Endothelial cell (in vitro differentiated cells): Measurements from ENCODE around the gene UBR1. TPM values are rescaled to one million over a fixed set of nuclear protein-coding genes. Genes with fewer than 3 reads are reported as not detected.

ENCODE experiments used
- DNase-seq: peaks from one replicate; pipeline ENCODE4 v3.0.0; 2021; ENCODE audit warnings: low spot score
- H3K27ac Mint-ChIP-seq: one replicate; pipeline ENCODE4 v1.8.0; 2021; ENCODE audit warnings: mixed read lengths, inconsistent platforms; ENCODE audit not compliant: unreplicated experiment
- H3K27me3 Mint-ChIP-seq: one replicate; pipeline ENCODE4 v1.8.0; 2021; ENCODE audit warnings: mild to moderate bottlenecking, moderate library complexity, mixed read lengths, inconsistent platforms; ENCODE audit not compliant: unreplicated experiment
- H3K36me3 Mint-ChIP-seq: one replicate; pipeline ENCODE4 v1.8.0; 2021; ENCODE audit warnings: mild to moderate bottlenecking, low read depth, mixed read lengths, inconsistent platforms; ENCODE audit not compliant: unreplicated experiment
- H3K4me1 Mint-ChIP-seq: one replicate; pipeline ENCODE4 v1.8.0; 2021; ENCODE audit warnings: mild to moderate bottlenecking, mixed read lengths, inconsistent platforms; ENCODE audit not compliant: unreplicated experiment
- H3K4me3 Mint-ChIP-seq: one replicate; pipeline ENCODE4 v1.8.0; 2021; ENCODE audit warnings: mild to moderate bottlenecking, mixed read lengths, inconsistent platforms; ENCODE audit not compliant: unreplicated experiment
- H3K9me3 Mint-ChIP-seq: one replicate; pipeline ENCODE4 v1.8.0; 2021; ENCODE audit warnings: mixed read lengths, inconsistent platforms; ENCODE audit not compliant: unreplicated experiment
- CTCF ChIP-seq: fragments of 200-600 bp; sonication (generic); IDR thresholded peaks from one replicate; pipeline ENCODE4 v1.5.0; 2021; ENCODE audit warnings: antibody characterized with exemption; ENCODE audit not compliant: unreplicated experiment
- total RNA-seq: library from RNA; stranded (reverse); fragmentation: NEBNext Ultra II Directional; extraction: Animal tissue kit (Norgen Biotek cat#: 25700); gene quantifications from one replicate; pipeline ENCODE4 v1.2.1, GENCODE V29; 2021; ENCODE audit not compliant: unreplicated experiment

UBR1 gene
- total RNA-seq, 1 donor from 2014 or later: 20.8 TPM

DNA sequence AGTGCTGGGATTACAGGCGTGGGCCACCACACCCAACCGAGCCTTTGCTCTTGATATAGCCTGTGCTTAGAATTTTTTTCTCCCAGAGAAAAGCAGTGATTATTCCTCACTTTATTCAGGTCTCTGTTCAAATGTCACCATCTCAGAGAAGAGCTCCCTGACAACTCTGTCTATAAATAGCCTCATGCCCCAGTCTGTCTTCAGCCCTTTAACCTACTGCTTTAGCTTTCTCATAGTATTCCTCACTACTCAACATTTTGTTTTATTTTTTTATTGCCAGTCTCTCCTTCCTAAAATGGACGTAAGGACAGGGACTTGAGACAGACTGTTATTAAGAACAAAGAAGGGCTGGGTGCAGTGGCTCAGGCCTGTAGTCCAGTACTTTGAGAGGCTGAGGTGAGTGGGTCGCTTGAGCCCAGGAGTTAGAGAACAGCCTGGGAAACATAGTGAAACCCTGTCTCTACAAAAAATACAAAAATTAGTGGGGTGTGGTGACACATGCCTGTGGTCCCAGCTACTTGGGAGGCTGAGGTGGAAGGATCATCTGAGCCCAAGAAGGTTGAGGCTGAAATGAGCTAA is 106.5 kb downstream of the UBR1 start:
- H3K4me3 Mint-ChIP-seq: no peak overlapping the region
- peaks cover 38% of the 10 kb centered on the region for H3K36me3 Mint-ChIP-seq
- H3K27ac Mint-ChIP-seq: no peak overlapping the region
- no peaks in the 10 kb centered on the region for H3K4me1 Mint-ChIP-seq
- no peak for DNase-seq
- no peak for TF ChIP-seq CTCF
- H3K9me3 Mint-ChIP-seq: no peaks in the 10 kb centered on the region
- peaks cover 1% of the 10 kb centered on the region for H3K27me3 Mint-ChIP-seq

DNA sequence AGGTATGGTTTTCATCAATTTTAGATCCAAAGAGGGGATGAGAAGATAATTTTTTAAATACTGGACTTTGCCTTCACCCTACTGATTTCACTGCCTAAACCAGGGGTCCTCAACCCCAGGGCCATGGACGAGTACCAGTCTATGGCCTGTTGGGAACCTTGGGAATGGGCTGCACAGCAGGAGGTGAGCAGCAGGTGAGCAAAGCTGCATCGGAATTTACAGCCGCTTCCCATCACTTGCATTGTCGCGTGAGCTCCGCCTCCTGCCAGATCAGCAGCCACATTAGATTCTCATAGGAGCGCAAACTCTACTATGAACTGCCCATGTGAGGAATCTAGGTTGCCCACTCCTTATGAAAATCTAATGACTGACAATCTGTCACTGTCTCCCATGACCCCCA is 109.0 kb downstream of the UBR1 start:
- DNase-seq: no peak
- Mint-ChIP-seq H3K27ac (no peak overlapping the region), H3K4me1 (no peaks in the 10 kb centered on the region), H3K4me3 (no peak overlapping the region), H3K36me3 (peaks cover 25% of the 10 kb centered on the region), H3K27me3 (no peaks in the 10 kb centered on the region), H3K9me3 (no peaks in the 10 kb centered on the region)
- TF ChIP-seq CTCF: no peak

- Mint-ChIP-seq H3K9me3 (no peaks in the 10 kb centered on the region), H3K4me1 (no peaks in the 10 kb centered on the region), H3K4me3 (no peak overlapping the region), H3K27ac (no peak overlapping the region), H3K27me3 (no peaks in the 10 kb centered on the region), H3K36me3 (peaks cover 25% of the 10 kb centered on the region)
- DNase-seq: no peak
- no peak for TF ChIP-seq CTCF
These were observed 111.3 kb downstream of the UBR1 start for GRCh38 chr15:42994546-42994945.

DNA sequence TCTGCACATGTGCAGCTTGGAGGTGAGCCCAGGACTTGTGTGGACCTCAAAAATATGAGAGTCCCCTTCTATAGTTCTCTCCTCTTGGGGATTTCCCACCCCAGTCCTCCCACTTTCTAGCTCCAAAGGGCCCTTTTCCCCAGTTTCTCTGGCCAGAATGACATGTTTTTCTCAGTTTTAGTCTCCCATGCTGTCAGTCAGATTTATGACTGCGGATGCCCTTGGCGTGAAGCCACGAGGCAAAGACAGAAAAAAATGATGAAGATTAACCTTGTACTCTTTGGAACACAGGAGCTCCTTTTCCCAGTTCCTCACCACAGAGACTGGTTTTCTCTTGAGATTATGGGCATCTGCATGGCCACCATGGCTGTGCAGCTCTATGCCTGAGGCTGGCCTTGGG is 113.2 kb downstream of the UBR1 start:
- H3K4me3 Mint-ChIP-seq: no peak overlapping the region
- H3K27me3 Mint-ChIP-seq: no peaks in the 10 kb centered on the region
- no peaks in the 10 kb centered on the region for H3K9me3 Mint-ChIP-seq
- DNase-seq: no peak
- H3K36me3 Mint-ChIP-seq: peaks cover 20% of the 10 kb centered on the region
- no peaks in the 10 kb centered on the region for H3K4me1 Mint-ChIP-seq
- H3K27ac Mint-ChIP-seq: no peak overlapping the region
- no peak for TF ChIP-seq CTCF

GRCh38 chr15:42986693-42987342 is 119.0 kb downstream of the UBR1 start:
- H3K9me3 Mint-ChIP-seq: no peaks in the 10 kb centered on the region
- no peak overlapping the region for H3K4me3 Mint-ChIP-seq
- H3K27me3 Mint-ChIP-seq: no peaks in the 10 kb centered on the region
- DNase-seq: no peak
- H3K27ac Mint-ChIP-seq: no peak overlapping the region
- H3K36me3 Mint-ChIP-seq: peaks cover 3% of the 10 kb centered on the region
- no peak for TF ChIP-seq CTCF
- H3K4me1 Mint-ChIP-seq: no peaks in the 10 kb centered on the region
